ENCODE measurements around the gene ATR.
A peak's percentile ranks its signal among the peaks of the same experiment; 100 is the strongest.
"Not testable (repeated sequence)": the region's sequence is repeated elsewhere in the genome, so short reads cannot be mapped to it uniquely, and the experiment has no call there.

ATR gene

DNA sequence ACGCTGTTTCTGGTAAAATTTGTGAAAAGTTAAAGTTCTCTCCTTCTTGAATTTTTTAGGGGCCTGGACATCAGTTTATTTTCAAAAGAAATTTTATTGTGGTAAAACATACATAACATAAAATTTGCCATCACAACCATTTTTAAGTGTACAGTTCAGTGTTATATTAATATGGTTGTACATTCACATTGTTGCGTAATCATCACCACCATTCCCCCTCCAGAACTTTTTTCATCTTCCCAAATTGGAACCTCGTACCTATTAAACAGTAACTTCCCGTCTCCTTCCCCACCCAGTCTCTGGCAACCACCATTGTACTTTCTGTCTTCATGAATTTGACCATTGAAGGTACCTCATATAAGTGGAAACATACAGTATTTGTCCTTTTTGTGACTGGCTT, 107.7 kb downstream of the ATR start:
- no peak overlapping the region for H3K4me3 ChIP-seq (ENCODE audit: low read depth, low read length)
- DNase-seq (ENCODE audit: low read depth): no peak

DNA sequence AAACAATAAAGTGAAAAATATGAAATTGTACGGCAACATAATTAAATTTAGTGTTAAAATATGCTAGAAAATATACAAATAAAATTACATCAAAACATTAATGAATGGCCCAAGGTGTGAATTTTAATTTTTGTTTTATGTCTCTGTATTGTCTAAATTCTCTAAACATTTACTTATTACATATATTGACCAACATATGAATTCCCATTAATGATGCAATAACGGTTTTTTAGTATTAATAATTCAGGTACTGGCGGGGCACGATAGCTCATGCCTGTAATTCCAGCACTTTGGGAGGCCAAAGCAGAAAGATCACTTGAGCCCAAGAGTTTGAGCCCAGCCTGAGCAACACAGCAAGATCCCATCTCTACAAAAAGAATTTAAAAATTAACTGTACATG, 110.1 kb downstream of the ATR start:
- H3K4me3 ChIP-seq (ENCODE audit: low read depth, low read length): no peak overlapping the region
- no peak for DNase-seq (ENCODE audit: low read depth)

DNA sequence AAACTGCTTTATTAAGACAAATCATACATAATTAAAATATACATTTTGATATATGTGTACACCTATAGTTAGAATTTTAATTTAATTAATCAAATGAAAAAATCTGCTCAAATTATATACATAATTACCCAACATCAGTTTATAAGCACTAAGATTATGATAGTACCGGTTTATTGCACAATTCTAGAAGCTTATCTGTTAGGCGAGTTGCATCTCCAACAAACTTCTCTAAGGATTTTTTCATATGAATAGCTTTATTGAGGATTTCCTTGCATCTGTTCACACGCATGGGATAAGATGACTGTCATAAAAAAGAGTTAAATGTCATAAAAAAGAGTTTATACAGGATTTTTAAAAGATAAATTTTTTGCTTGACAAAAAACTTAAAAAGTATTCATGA, 110.8 kb downstream of the ATR start:
- no peak for DNase-seq (ENCODE audit: low read depth)
- no peak overlapping the region for H3K4me3 ChIP-seq (ENCODE audit: low read depth, low read length)

DNA sequence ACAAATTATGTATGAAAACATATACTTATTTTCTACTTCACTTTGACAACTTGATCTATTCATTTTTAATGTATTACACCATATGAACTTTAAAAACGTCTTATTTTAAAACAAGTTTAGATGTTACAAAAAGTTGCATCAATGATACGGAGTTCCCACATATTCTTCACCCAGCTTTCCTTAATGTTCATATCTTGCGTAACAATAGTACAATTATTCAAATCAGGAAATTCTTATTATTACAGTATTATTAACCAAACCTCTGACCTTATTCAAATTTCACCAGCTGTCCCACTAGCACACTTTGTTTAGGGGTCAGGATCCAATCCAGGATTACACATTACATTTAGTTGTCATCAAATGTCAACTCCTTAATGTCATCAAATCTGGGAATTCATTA, 117.8 kb downstream of the ATR start:
- DNase-seq (ENCODE audit: low read depth): no peak
- H3K4me3 ChIP-seq (ENCODE audit: low read depth, low read length): no peak overlapping the region

DNA sequence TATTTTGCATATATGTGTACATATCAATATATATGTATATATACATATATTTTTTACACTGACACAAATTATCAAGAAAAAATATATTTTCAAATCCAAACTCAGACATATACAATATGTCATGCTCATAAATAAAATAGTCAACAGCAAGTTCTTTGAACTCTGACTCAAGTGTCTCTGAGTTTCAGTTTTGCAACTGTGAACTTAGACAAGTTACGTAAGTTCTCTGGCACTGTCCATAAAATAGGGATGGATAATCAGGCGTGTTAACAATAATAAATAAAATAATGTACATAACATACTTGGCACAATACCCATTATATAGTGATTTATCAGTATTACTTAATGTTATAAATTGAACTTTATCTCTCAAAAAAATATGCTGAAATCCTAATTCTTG, 118.6 kb downstream of the ATR start:
- H3K4me3 ChIP-seq (ENCODE audit: low read depth, low read length): no peak overlapping the region
- no peak for DNase-seq (ENCODE audit: low read depth)

DNA sequence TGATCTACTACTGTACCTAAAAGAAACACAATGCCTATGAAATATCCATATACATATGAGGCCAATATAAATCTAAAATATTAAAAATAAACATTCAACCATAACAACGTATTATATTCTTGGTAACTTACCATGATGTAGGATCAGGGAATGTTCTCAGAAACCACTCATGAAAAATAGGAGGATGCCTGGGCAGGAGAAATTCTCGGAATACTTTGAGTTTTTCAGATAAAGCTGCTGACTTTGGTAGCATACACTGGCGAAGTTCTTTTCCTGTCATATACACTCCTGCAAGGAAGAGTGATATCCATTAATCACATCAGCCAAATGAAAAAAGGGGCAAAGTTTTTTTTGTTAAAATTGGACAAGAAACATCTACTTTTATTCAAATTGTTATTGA, 119.4 kb downstream of the ATR start:
- no peak overlapping the region for H3K4me3 ChIP-seq (ENCODE audit: low read depth, low read length)
- DNase-seq (ENCODE audit: low read depth): no peak

DNA sequence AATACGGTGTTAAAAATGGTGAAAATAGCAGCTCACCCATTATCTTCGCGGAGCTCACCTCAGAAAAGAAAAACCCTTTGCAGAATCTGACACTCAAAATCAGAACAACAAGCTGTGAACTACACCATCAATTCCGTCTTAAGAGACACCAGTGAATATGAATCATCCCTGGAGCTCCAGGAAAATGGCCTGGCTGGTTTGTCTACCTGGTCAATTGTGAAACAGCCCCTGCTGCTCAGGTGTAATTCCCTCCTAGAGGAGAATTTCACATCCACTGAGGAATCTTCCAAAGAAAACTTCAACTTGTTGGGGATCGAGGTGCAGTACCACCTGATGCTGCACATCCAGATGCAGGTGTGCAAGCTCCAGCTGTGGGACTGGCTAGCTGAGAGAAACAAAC, 127.7 kb downstream of the ATR start:
- no peak for DNase-seq (ENCODE audit: low read depth)
- no peak overlapping the region for H3K4me3 ChIP-seq (ENCODE audit: low read depth, low read length)

DNA sequence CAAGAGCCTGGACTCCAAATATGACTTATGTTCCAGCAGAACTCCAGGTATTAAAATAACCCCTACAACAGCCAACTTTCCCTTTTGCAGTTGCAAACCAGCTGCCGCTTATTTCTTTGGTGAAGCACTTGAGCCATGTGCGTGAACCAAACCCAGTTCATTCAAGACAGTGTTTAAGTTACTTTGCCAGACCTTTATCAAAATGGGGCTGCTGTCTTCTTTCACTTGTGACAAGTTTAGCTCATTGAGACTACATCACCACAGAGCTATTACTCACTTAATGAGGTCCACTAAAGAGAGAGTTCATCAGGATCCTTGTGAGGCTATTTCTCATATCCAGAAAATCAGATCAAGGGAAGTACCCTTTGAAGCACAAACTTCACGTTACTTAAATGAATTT, 128.3 kb downstream of the ATR start:
- no peak overlapping the region for H3K4me3 ChIP-seq (ENCODE audit: low read depth, low read length)
- DNase-seq (ENCODE audit: low read depth): no peak

DNA sequence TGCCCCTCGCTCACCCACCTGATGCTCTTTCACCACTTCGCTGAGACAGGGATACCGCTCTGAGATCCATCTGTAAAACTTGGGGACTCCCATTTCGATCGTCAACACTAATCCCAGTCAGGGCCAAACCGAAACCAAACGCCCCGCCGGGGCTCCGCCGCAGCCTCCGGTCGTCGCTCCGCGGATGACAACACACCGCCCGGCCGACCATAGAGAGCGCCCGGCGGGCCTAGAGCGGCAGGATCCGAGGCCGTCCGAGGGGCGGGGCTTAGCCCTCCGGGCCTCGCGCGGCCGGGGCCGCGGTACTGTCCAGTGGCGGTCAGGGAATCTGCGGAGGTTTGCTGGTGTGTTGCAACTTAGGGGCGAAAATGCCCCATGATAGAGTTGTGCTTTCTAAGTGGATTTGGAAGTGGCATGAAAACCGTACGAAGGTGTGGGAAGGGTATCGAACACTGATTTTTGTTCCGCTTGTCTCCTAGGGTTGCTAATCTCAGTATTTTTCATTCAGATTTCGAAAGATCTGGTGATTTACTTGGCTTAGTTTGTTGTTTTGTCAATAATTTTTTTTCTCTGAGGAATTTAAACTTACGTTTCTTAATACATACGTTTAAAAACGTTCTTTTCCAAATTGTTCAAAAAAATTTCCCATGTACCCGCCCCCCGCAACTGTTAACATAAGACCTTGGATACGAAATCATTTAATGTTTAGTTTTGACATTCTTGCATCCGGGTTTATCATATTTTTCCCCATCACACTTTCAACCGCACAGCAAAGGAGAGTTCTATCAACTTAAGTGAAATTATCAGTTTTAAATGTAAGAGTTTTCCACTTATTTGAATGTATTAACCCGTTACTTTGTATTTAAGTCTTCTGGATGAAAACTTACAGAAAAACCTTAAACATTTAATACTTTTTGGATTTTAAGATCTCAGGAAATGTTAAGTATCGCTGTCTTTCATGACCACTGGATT, 130.4 kb downstream of the ATR start, which contains the start of gene XRN1:
Gene XRN1, minus strand, starts transcription at position 186 of the 972 bp plus-strand sequence. Its CDS starts 93 bp downstream, at position 93.
- peak; percentile 89 for DNase-seq (ENCODE audit: low read depth)
- peak within 1 kb of the TSS; percentile 100 for H3K4me3 ChIP-seq (ENCODE audit: low read depth, low read length)

DNA sequence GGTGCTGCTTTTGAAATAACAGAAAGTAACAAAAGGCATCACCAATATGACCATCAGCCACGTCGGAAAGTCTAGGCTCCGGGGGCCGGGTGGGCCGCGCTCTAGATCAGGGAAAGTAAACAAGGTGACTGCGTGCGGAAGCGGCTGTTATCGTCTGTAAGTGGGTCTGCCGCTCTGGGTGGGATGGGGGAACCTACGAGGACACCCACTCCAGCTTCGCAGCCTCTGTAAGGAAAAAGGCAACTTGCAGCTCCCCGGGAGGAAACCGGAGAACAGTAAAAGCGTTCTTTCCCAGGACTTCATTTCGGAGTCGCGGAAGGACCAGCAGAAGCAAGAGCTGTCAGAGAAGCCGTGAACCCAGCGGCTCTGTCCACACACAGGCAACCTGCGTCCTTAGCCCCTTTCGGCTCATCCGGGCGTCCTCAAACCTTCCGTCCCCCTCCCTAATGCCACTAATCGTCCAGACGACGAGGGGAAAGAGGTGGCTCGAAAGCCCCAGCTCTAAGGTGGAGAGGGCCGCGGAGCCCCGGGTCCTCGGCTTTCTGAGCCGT, 131.2 kb downstream of the ATR start:
- peak overlapping the region; percentile 100 for H3K4me3 ChIP-seq (ENCODE audit: low read depth, low read length)
- DNase-seq (ENCODE audit: low read depth): peak; percentile 11

DNA sequence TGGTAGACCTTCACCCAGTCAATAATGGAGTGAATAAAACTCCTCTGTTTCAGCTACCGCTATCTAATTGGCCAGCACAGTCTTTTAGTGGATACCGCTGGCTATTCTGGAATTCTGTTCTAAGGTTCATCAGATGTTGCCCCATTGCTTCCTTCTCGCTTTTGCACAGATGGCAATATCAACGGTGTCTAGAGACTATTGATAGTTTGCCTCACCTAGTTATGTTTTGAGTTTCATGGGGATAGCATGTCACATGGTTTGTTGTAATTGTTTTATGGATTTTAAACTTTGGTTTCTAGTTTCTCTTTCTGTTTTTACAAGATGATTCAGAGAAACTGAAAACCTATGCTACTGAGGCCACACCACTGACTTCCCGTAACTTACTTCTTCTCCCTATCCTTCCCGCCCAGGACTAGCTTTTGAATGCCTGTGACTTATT, 132.7 kb downstream of the ATR start:
- peak; percentile 14 for DNase-seq (ENCODE audit: low read depth)
- H3K4me3 ChIP-seq (ENCODE audit: low read depth, low read length): peak overlapping the region; percentile 100

DNA sequence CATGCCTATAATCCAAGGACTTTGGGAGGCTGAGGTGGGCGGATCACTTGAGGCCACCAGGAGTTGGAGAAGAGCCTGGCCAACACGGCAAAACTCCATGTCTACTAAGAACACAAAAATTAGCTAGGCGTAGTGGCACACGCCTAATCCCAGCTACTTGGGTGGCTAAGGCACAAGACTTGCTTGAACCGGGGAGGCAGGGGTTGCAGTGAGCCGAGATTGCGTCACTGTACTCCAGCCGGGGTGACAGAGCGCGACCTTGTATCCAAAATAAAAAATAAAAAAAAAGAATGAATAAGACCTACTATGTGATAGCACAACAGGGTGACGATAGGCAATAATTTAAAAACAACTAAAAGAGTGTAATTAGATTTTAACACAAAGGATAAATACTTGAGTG, 134.2 kb downstream of the ATR start:
- DNase-seq (ENCODE audit: low read depth): no peak
- H3K4me3 ChIP-seq (ENCODE audit: low read depth, low read length): no peak overlapping the region

DNA sequence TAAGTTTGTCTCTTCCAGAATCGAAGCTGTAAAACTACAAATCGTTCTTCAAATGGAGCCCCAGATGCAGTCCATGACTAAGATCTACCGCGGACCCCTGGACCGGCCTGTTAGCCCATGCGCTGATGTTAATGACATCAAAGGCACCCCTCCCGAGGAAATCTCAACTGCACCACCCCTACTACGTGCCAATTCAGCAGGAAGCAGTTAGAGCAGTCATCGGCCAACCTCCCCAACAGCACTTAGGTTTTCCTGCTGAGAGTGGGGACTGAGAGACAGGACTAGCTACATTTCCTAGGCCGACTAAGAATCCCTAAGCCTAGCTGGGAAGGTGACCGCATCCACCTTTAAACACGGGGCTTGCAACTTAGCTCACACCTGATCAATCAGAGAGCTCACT, 135.5 kb downstream of the ATR start:
- not testable (repeated sequence) for DNase-seq (ENCODE audit: low read depth); H3K4me3 ChIP-seq (ENCODE audit: low read depth, low read length)

DNA sequence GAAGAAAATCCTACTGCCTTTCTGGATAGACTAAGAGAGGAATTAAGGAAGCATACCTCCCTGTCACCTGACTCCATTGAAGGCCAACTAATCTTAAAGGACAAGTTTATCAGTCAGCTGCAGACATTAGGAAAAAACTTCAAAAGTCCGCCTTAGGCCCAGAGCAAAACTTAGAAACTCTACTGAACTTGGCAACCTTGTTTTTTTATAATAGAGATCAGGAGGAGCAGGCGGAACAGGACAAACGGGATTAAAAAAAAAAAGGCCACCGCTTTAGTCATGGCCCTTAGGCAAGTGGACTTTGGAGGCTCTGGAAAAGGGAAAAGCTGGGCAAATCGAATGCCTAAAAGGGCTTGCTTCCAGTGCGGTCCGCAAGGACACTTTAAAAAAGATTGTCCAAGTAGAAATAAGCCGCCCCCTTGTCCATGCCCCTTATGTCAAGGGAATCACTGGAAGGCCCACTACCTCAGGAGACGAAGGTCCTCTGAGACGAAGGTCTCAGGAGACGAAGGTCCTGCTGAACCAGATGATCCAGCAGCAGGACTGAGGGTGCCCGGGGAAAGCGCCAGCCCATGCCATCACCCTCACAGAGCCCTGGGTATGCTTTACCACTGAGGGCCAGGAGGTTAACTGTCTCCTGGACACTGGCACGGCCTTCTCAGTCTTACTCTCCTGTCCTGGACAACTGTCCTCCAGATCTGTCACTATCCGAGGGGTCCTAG, 138.9 kb downstream of the ATR start:
- not testable (repeated sequence) for H3K4me3 ChIP-seq (ENCODE audit: low read depth, low read length); DNase-seq (ENCODE audit: low read depth)

DNA sequence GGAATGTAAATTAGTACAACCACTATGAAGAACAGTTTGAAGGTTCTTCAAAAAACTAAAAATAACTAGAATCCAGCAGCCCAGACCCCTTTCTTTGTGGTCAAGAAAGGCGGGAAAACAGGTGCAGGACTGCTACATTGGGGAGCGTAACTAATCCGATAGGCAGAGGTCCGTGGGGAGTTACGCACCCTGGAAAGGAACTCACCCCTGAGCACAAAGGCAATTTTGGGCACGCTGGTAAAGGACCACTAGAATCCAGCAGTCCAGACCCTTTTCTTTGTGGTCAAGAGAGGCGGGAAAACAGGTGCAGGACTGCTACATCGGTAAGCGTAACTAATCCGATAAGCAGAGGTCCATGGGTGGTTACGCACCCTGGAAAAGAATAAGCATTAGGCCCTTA, 140.4 kb downstream of the ATR start:
- not testable (repeated sequence) for DNase-seq (ENCODE audit: low read depth); H3K4me3 ChIP-seq (ENCODE audit: low read depth, low read length)

DNA sequence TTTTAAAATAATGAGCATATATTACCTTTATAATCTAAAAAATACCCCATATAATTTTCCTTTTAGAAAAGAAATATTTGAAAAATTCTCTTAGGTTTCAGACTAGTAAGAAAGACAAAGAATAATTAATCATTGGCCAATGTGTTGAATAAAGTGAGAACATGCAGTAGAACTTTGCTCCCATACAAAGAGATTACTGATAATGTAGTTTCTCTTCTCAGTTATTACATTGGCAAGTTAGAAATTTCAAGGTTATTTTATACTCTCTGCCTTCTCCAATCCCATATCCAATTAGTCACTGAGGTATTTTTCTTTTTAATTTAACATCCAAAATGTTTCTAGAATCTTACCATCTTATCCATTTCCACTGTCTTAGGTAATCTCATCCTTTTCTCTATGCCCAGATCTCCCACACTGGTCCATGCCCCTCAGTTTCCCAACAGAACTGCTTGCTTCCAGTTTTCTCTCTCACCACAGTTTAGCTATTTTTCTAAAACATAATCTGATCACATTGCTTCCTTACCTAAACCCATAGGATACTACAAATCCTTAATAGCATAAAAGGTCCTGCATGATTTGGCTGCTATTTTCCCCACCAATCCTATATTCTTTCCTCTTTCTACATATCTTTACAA, 141.5 kb downstream of the ATR start:
- H3K4me3 ChIP-seq (ENCODE audit: low read depth, low read length): no peak overlapping the region
- no peak for DNase-seq (ENCODE audit: low read depth)

DNA sequence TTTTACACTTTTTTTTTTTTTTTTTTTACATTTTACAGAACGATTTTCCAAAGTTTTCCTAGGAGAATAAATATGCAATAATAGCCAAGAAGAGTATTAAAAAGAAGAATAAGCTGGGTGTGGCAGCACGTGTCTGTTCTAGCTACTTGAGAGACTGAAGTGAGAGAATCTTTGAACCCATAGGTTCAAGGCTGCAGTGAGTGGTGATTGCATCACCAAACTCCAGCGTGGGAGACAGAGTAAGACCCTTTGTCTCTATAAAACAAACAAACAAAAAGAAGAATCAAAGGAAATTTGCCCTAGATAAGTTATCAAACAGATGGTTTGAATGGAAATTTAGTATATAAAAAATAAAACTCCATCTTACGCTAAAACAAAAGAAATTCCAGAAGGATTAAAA, 144.0 kb downstream of the ATR start:
- DNase-seq (ENCODE audit: low read depth): no peak
- H3K4me3 ChIP-seq (ENCODE audit: low read depth, low read length): no peak overlapping the region

DNA sequence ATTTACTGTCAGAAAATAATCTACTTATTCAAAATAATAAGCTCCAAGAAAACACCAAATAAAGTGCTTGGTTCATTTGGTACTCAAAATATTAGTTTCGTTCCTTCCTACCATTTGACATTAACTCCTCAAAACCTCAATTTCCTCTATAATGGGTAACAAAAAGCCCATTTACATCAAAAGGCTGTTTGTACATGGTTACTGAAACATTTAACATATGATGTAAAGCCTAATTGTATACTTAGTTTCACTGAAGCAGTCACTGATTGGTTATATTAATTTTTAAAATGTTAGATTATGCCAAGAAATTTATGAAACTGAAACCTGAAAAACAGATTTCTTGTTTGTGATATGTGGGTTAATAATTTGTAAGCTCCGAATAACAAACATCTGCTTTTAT, 145.4 kb downstream of the ATR start:
- DNase-seq (ENCODE audit: low read depth): no peak
- no peak overlapping the region for H3K4me3 ChIP-seq (ENCODE audit: low read depth, low read length)

DNA sequence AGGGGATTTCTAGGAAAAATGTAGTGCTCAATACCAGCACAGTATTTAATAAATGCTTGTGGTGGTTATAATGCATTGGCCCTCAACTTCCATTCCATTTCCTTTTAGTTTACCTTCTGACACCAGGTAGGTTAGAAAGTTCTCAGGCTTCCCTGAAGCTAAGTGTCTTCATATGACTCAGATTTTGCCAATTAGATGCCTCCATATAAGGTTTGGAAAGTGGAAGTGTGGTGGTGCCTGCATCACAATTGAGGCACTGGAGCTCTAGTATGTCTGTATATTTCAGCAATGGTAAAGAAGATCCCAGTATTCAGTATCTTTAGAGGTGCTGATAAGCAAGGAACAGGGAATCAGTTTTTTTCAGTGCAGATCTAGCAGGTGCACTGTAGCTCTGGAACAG, 149.0 kb downstream of the ATR start:
- H3K4me3 ChIP-seq (ENCODE audit: low read depth, low read length): no peak overlapping the region
- DNase-seq (ENCODE audit: low read depth): no peak

DNA sequence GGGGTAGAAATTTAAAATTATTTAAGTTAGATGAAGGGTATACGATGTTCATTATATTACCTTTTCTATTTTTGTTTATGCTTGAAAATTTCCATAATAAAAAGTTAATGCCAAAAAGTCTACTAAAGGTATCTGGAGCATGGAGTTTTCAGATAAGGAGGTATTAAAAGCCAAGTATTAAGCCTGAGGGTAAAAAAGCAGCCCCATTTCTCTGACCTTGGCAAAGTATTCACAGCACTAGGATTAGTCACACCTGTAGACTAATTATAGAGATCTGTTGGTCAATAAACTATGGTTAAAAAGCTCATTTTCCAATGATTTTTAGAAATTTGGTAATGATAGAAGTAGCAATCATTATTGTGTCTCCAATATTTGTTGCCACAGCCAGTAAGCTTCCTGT, 153.8 kb downstream of the ATR start:
- DNase-seq (ENCODE audit: low read depth): no peak
- H3K4me3 ChIP-seq (ENCODE audit: low read depth, low read length): no peak overlapping the region

Measured in skeletal muscle cell (primary cell).